Psoas muscle (tissue), 8 donors: Measurements from ENCODE around the gene MBP. TPM values are rescaled to one million over a fixed set of nuclear protein-coding genes. Genes with fewer than 3 reads are reported as not detected.

Experiments used
- ATAC-seq, 4 donors: fragments of 200-7000 bp; cut with Tn5 transposase; one replicate each; pipeline ENCODE4 v1.9.1; 2020; ENCODE audit warnings: moderate library complexity in 3 of 4, mild to moderate bottlenecking in 2 of 4
- DNase-seq, 2 donors: peaks; one replicate each; pipeline ENCODE4 v3.0.0-alpha.2; 2020
- H3K27ac ChIP-seq: fragments of 200-600 bp; one replicate; pipeline ENCODE4 v1.8.0; 2022
- H3K27me3 ChIP-seq, 3 donors: fragments of 200-600 bp in 1 of 3; one replicate each; pipeline versions ENCODE4 v1.6.1 to v1.8.0; 2013 to 2022; ENCODE audit warnings: low read length in 2 of 3, mild to moderate bottlenecking in 2 of 3, moderate library complexity in 1 of 3; ENCODE audit not compliant: insufficient read depth in 3 of 3
- H3K36me3 ChIP-seq, 2 donors: fragments of 200-600 bp in 1 of 2; one replicate each; pipeline versions ENCODE4 v1.6.1 to v1.8.0; 2013 to 2022; ENCODE audit warnings: low read depth in 1 of 2, mild to moderate bottlenecking in 1 of 2, moderate library complexity in 1 of 2; ENCODE audit not compliant: insufficient read depth in 1 of 2
- H3K4me1 ChIP-seq: fragments of 200-600 bp; one replicate; pipeline ENCODE4 v1.8.0; 2022
- H3K4me3 ChIP-seq: fragments of 200-600 bp; one replicate; pipeline ENCODE4 v1.8.0; 2022; ENCODE audit warnings: mild to moderate bottlenecking
- H3K9me3 ChIP-seq: fragments of 200-600 bp; one replicate; pipeline ENCODE4 v1.8.0; 2022
- WGBS, 3 donors: extraction: QIAGEN DNeasy Blood & Tissue Kit; methylation state at CpG; one replicate each; pipeline versions ENCODE4 v1.1.6 to v1.1.7; 2013; 5-methylcytosine and 5-hydroxymethylcytosine counted together
- intact Hi-C, 2 donors: fragments of 100-400 bp; cut with DNase I; formaldehyde crosslinking; loops; one replicate each; pipeline versions ENCODE4 v1.11.0 to v1.14.2; 2022
- polyA plus RNA-seq, 3 donors: library from polyadenylated mRNA; stranded (reverse); fragments of 200-250 nt; gene quantifications; one replicate each; pipeline ENCODE4 v1.2.3, GENCODE V29; 2013
- total RNA-seq, 4 donors: library from RNA; stranded (reverse); fragmentation: NEBNext Ultra II Directional in 2 of 4; extraction: Animal tissue kit (Norgen Biotek cat#: 25700) in 2 of 4; gene quantifications; one replicate each; pipeline versions ENCODE4 v1.2.1 to v1.2.4, GENCODE V29; 2021 to 2023
- TF ChIP-seq, protein P1 (sequence below): fragments of 200-600 bp; IDR thresholded peaks from one replicate; pipeline ENCODE4 v1.8.0; 2022; ENCODE audit warnings: antibody characterized with exemption
- donor health status: healthy with polysubstance abuse.
- donor health status: DM: no; HTN: no; CAD: no; lungs with moderate emphysema.
- donor health status: Bipolar disorder and iron deficiency.
- donor health status: healthy.
- donor health status: DM: yes; HTN: yes; CAD: no.
- donor health status: DM: no; HTN: no; CAD: no.
- donor health status: DM: no; HTN: no; CAD: no.
- donor health status: DM: yes; HTN: yes; CAD: no.

Gene MBP
- total and polyA plus RNA-seq, 7 donors, result 16.4 to 88.2 (median 51.6) TPM

DNA sequence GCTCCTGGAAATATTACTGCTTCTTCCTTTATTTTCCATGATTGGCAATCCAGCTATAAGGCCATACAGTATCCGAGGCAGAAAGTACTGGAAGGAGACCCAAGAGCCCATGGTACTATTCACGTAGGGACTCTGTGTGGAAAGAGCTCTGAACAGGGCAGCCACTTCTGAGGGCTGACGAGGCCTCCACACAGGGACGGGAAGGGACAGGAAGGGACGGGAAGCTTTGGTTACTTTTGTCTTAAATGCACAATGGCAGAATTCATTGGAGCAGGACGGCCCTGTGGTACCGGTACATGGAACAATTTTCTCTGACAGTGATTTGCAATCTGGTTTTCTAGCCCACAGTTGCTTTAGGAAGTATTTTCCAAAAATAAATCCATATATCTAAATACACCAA lies 102.4 kb downstream of the MBP start:
- H3K9me3 ChIP-seq, result no peaks in the 10 kb centered on the region
- DNase-seq, result no peak
- no peaks in the 10 kb centered on the region for H3K27me3 ChIP-seq
- H3K4me1 ChIP-seq, result no peaks in the 10 kb centered on the region
- H3K4me3 ChIP-seq, result no peak overlapping the region
- H3K27ac ChIP-seq, result no peak overlapping the region
- intact Hi-C loops, result no loop called here
- ATAC-seq, result no peak
- TF ChIP-seq, protein P1, sequence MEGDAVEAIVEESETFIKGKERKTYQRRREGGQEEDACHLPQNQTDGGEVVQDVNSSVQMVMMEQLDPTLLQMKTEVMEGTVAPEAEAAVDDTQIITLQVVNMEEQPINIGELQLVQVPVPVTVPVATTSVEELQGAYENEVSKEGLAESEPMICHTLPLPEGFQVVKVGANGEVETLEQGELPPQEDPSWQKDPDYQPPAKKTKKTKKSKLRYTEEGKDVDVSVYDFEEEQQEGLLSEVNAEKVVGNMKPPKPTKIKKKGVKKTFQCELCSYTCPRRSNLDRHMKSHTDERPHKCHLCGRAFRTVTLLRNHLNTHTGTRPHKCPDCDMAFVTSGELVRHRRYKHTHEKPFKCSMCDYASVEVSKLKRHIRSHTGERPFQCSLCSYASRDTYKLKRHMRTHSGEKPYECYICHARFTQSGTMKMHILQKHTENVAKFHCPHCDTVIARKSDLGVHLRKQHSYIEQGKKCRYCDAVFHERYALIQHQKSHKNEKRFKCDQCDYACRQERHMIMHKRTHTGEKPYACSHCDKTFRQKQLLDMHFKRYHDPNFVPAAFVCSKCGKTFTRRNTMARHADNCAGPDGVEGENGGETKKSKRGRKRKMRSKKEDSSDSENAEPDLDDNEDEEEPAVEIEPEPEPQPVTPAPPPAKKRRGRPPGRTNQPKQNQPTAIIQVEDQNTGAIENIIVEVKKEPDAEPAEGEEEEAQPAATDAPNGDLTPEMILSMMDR, result no peak
- 92 to 93% (median 92%) methylated on average over 7 of the region's 7 CpGs for WGBS, 3 donors
- no peaks in the 10 kb centered on the region for H3K36me3 ChIP-seq

DNA sequence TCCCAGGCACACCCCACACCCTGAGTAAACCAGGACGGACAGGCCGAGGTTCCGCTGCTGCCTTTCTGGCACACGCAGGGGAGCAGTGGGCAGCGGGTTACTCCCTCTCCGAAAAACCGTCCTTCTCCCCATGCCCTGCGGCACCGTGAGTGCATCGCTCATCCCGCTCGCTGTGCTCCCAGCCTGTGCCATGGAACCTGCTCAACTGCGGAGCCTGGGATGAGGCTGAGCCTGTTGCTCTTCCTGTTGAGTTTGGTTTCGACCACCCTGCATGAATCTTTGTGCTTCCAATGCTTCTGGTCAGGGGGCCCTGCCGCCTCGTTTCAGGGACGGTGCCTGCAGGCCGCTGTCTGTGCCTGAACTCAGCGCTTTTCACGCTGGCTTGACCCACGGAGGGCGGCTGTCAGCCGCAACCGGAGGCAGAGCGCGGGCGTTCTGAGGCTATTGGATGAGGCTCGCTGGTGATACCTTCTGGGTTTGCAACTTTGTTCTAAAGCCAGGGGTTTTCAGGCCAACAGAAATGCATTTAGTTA lies 106.7 kb downstream of the MBP start:
- no peak for ATAC-seq
- Histone ChIP-seq H3K27ac (no peak overlapping the region), H3K9me3 (no peaks in the 10 kb centered on the region), H3K4me1 (peaks cover 17% of the 10 kb centered on the region), H3K36me3 (no peaks in the 10 kb centered on the region), H3K4me3 (no peak overlapping the region), H3K27me3 (no peaks in the 10 kb centered on the region)
- intact Hi-C loops, result no loop called here
- 96 to 97% (median 96%) methylated on average over 28 of the region's 28 CpGs for WGBS, 3 donors
- TF ChIP-seq, protein P1, result no peak
- DNase-seq, result no peak

DNA sequence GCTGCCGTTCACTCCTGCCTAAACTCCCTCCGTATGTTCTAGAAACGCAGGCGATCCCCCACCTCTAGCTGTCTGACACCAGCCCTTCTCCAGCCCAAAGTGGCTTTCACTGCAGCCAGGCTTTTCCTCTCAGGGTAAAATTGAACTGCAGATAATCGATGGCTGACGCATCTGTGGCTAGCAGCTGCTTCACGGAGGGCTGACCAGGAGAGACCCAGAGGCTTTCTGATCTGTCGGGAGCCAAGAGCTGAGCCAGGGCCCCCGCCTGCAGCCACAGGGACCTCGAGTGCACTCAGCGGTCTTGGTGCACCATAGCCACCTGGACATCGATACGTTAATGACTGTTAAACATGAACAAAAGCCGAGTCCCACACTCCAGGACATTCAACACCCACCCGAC lies 107.5 kb downstream of the MBP start:
- H3K9me3 ChIP-seq, result no peaks in the 10 kb centered on the region
- peaks cover 17% of the 10 kb centered on the region for H3K4me1 ChIP-seq
- 70 to 78% (median 75%) methylated on average over 15 of the region's 15 CpGs for WGBS, 3 donors
- DNase-seq, result no peak
- no peak for ATAC-seq
- no peaks in the 10 kb centered on the region for H3K27me3 ChIP-seq
- intact Hi-C loops, result no loop called here
- TF ChIP-seq, protein P1, result no peak
- H3K36me3 ChIP-seq, result no peaks in the 10 kb centered on the region
- no peak overlapping the region for H3K4me3 ChIP-seq
- peak overlapping the region; percentile 84 for H3K27ac ChIP-seq

DNA sequence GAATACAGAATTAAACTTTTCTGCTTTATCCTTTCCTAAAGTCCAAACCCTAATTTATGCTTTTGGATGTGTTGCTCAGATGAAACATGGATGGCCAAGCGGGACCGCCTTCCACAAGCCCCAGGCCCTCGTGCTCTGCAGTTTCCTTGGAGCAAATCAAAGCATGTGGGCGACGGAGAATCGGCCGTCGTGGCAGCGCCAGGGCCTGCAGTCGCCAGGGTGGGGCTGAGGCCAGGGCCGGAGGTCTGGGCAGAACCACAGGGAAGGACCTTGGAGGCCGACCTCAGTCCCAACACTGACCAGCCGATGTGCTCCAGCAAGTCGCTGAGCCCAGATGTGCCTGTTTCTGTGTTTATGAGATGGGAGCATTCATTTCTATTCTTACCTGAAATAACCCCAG lies 108.1 kb downstream of the MBP start:
- Histone ChIP-seq H3K9me3 (no peaks in the 10 kb centered on the region), H3K4me3 (no peak overlapping the region), H3K36me3 (no peaks in the 10 kb centered on the region), H3K27ac (peak overlapping the region; percentile 84), H3K4me1 (peaks cover 17% of the 10 kb centered on the region), H3K27me3 (no peaks in the 10 kb centered on the region)
- TF ChIP-seq, protein P1, result no peak
- ATAC-seq (no peak), DNase-seq (no peak)
- intact Hi-C loops, result no loop called here
- 85 to 93% (median 86%) methylated on average over 14 of the region's 14 CpGs for WGBS, 3 donors

DNA sequence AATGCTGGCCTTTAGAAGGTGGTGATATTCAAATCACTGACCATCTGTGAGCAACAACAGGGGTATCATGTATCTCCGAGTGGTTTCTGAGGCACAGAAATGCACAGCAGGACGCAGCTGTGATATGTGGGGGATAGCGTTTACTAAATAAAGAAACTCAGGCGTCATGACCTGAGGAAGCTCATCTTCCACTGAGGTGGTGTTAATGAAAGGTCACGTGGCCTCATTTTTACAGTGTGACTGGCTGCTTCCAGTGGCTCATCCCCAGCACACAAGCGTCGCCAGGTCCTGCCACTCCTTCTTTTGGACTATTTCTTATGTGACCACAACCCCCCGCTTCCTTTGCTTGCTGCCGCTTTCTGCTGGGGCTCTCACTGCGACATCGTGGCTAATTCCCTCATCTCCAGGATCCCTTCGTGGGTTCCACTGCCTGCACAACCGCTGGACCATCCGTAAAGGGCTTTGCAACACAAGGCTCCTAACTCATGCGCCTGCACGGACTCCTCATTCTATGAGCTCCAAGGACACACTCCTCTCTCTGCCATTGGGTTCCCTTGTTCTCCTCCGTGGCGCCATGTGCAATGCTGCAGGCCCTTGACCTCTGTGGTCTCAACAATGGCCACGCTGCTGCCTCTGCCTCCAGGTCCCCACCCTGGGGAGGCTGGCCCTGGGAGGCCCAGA lies 109.3 kb downstream of the MBP start:
- Histone ChIP-seq H3K9me3 (no peaks in the 10 kb centered on the region), H3K36me3 (no peaks in the 10 kb centered on the region), H3K27me3 (no peaks in the 10 kb centered on the region), H3K4me3 (no peak overlapping the region), H3K4me1 (peaks cover 17% of the 10 kb centered on the region), H3K27ac (peak overlapping the region; percentile 84)
- intact Hi-C loops, result no loop called here
- TF ChIP-seq, protein P1, result no peak
- 32 to 38% (median 35%) methylated on average over 19 of the region's 19 CpGs for WGBS, 3 donors
- peak in 1 of 2 donors; percentile 69 for DNase-seq
- peak; percentile 94 to 99 (median 98) for ATAC-seq
